ENCODE results near the gene FGF22. TPM values are rescaled to one million over a fixed set of nuclear protein-coding genes. Genes with fewer than 3 reads are reported as not detected.
"Not testable (repeated sequence)": the region's sequence is repeated elsewhere in the genome, so short reads cannot be mapped to it uniquely, and the experiment has no call there.

Gene FGF22
- total and polyA plus RNA-seq, 2 of the 4 experiments (the other 2 are of a cell fraction), result 0.14 TPM; not detected in 1

DNA sequence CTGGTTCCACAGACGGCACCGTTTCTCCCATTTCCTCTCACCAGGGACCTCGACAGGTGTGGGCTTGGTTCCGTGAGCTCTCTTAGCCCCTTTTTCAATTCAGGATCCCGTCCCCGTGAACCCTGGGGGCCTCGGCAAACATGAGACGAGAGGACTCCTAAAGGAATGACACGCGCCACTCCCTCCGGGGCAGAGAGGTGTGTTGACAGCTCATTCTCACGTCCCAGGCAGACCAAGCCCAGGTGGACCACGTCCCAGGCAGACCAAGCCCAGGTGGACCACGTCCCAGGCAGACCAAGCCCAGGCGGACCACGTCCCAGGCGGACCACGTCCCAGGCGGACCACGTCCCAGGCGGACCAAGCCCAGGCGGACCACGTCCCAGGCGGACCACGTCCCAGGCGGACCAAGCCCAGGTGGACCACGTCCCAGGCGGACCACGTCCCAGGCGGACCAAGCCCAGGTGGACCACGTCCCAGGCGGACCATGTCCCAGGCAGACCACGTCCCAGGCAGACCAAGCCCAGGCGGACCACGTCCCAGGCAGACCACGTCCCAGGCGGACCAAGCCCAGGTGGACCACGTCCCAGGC, 27.4 kb downstream of the FGF22 start:
- in situ Hi-C loops (cut with MboI; ENCODE audit: low sequenced_read_pairs), result loop anchor here (5.0 kb wide), 1 partner anchor 65 kb away; no protein-coding TSS in a partner anchor
- H3K56ac ChIP-seq (ENCODE audit: extremely low read depth, insufficient read depth, low read length); BruUV-seq (replicated peaks); H4K91ac ChIP-seq (ENCODE audit: insufficient read depth, low read depth, low read length); H2BK120ac ChIP-seq (ENCODE audit: low read depth, low read length); H3K9me3 ChIP-seq (ENCODE audit: control insufficient read depth, insufficient read depth, low read length); DNase-seq; H3K4ac ChIP-seq (ENCODE audit: low read depth, low read length); H3K27ac ChIP-seq (ENCODE audit: insufficient read depth, low read length); H3K23ac ChIP-seq (ENCODE audit: low read depth, low read length); dilution Hi-C loops (cut with HindIII; ENCODE audit: low sequenced_read_pairs, unreplicated experiment); CTCF ChIA-PET; H3K4me2 ChIP-seq (ENCODE audit: low read depth, low read length); H3K36me3 ChIP-seq (ENCODE audit: control insufficient read depth, insufficient read depth, low read length); H2BK5ac ChIP-seq (ENCODE audit: low read depth, low read length, poor library complexity, severe bottlenecking); H4K20me1 ChIP-seq (ENCODE audit: insufficient read depth, low read length); H4K8ac ChIP-seq (ENCODE audit: low read depth in 2 of 2, low read length in 2 of 2); H3K4me3 ChIP-seq (ENCODE audit: insufficient read depth, low read depth, low read length); H2BK20ac ChIP-seq (ENCODE audit: low read depth, low read length); H3K9me1 ChIP-seq (ENCODE audit: insufficient read depth, low read length); H3K27me3 ChIP-seq (ENCODE audit: control insufficient read depth, insufficient read depth, low read length); H2AFZ ChIP-seq (replicated peaks; ENCODE audit: low read length, poor library complexity); H3K18ac ChIP-seq (ENCODE audit: low read depth, low read length); H2BK15ac ChIP-seq (ENCODE audit: low read depth, low read length); H3K4me1 ChIP-seq (ENCODE audit: control insufficient read depth, insufficient read depth, low read length); H4K5ac ChIP-seq (ENCODE audit: low read depth, low read length); ATAC-seq (ENCODE audit: low read depth); H3K14ac ChIP-seq (replicated peaks; ENCODE audit: low read depth, low read length); H3K9ac ChIP-seq (ENCODE audit: low read depth, low read length): not testable (repeated sequence)
- 82% methylated on average over 12 of the region's 38 CpGs; no CpG with 5 or more reads in 1 of the 2 experiments for WGBS, 2 experiments (ENCODE audit: extremely low coverage in 2 of 2, insufficient read length in 1 of 2)
- 0 out of 2 replicates have a peak overlapping the region, but pooled peaks have one; percentile 16 for H2AK5ac ChIP-seq (ENCODE audit: low read depth, low read length)
- POLR2A ChIA-PET (ENCODE audit: unreplicated experiment), result interaction anchor here (0.6 kb wide), 1 partner anchor 86 kb away, joined by 6 read pairs; no protein-coding TSS in a partner anchor
- peak overlapping the region; percentile 55 for H2AK9ac ChIP-seq (replicated peaks; ENCODE audit: low read depth, low read length, poor library complexity)
- peaks cover 0 to 11% of the 10 kb centered on the region in 2 experiments; a peak in 1 of 4 replicates for H3K79me1 ChIP-seq (ENCODE audit: low read depth in 1 of 2, low read length in 2 of 2)
- intact Hi-C loops (cut with micrococcal nuclease), result loop anchor here (10.0 kb wide), 1 partner anchor 198 kb away; no protein-coding TSS in a partner anchor

DNA sequence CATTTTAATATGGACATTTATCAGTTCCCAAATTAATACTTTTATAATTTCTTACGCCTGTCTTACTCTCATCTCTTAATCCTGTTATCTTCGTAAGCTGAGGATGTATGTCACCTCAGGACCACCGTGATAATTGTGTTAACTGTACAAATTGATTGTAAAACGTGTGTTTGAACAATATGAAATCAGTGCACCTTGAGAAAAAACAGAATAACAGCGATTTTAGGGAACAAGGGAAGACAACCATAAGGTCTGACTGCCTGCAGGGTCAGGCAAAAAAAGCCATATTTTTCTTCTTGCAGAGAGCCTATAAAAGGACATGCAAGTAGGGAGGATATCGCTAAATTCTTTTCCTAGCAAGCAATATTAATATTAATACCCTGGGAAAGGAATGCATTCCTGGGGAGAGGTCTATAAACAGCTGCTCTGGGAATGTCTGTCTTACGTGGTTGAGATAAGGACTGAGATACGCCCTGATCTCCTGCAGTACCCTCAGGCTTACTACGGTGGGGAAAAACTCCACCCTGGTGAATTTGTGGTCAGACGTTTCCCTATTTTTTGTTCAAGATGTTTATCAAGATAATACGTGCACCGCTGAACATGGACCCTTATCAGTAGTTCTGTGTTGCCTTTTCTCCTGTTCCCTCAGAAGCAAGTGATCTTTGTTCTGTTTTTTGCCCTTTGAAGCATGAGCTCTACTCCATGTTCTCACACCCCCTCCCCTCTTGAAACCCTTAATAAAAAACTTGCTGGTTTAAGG, 29.2 kb downstream of the FGF22 start:
- H3K9me1 ChIP-seq (ENCODE audit: insufficient read depth, low read length); H2AFZ ChIP-seq (replicated peaks; ENCODE audit: low read length, poor library complexity); CTCF ChIA-PET; H3K9ac ChIP-seq (ENCODE audit: low read depth, low read length); H2AK9ac ChIP-seq (replicated peaks; ENCODE audit: low read depth, low read length, poor library complexity); H2AK5ac ChIP-seq (ENCODE audit: low read depth, low read length); ATAC-seq (ENCODE audit: low read depth); POLR2A ChIA-PET (ENCODE audit: unreplicated experiment); BruUV-seq (replicated peaks); H3K27ac ChIP-seq (ENCODE audit: insufficient read depth, low read length); H3K18ac ChIP-seq (ENCODE audit: low read depth, low read length); H3K9me3 ChIP-seq (ENCODE audit: control insufficient read depth, insufficient read depth, low read length); DNase-seq; H3K4me2 ChIP-seq (ENCODE audit: low read depth, low read length); H3K14ac ChIP-seq (replicated peaks; ENCODE audit: low read depth, low read length); H3K4me3 ChIP-seq (ENCODE audit: insufficient read depth, low read depth, low read length); H3K79me1 ChIP-seq (ENCODE audit: low read depth in 1 of 2, low read length in 2 of 2); H2BK5ac ChIP-seq (ENCODE audit: low read depth, low read length, poor library complexity, severe bottlenecking); H2BK15ac ChIP-seq (ENCODE audit: low read depth, low read length); H3K36me3 ChIP-seq (ENCODE audit: control insufficient read depth, insufficient read depth, low read length); H3K23ac ChIP-seq (ENCODE audit: low read depth, low read length); H4K8ac ChIP-seq (ENCODE audit: low read depth in 2 of 2, low read length in 2 of 2); H3K56ac ChIP-seq (ENCODE audit: extremely low read depth, insufficient read depth, low read length); H4K20me1 ChIP-seq (ENCODE audit: insufficient read depth, low read length); H2BK120ac ChIP-seq (ENCODE audit: low read depth, low read length); H3K27me3 ChIP-seq (ENCODE audit: control insufficient read depth, insufficient read depth, low read length); H4K91ac ChIP-seq (ENCODE audit: insufficient read depth, low read depth, low read length); H4K5ac ChIP-seq (ENCODE audit: low read depth, low read length); H3K4me1 ChIP-seq (ENCODE audit: control insufficient read depth, insufficient read depth, low read length); H3K4ac ChIP-seq (ENCODE audit: low read depth, low read length); H2BK20ac ChIP-seq (ENCODE audit: low read depth, low read length); dilution Hi-C loops (cut with HindIII; ENCODE audit: low sequenced_read_pairs, unreplicated experiment): not testable (repeated sequence)
- 44% methylated on average over 6 of the region's 12 CpGs; no CpG with 5 or more reads in 1 of the 2 experiments for WGBS, 2 experiments (ENCODE audit: extremely low coverage in 2 of 2, insufficient read length in 1 of 2)
- in situ Hi-C loops (cut with MboI; ENCODE audit: low sequenced_read_pairs) (loop anchor here (5.0 kb wide), 1 partner anchor 63 kb away; no protein-coding TSS in a partner anchor), intact Hi-C loops (cut with micrococcal nuclease) (loop anchor here (10.0 kb wide), 1 partner anchor 196 kb away; no protein-coding TSS in a partner anchor)

Data from IMR-90 (cell line).